Measurements from ENCODE around the gene CTU1. TPM values are rescaled to one million over a fixed set of nuclear protein-coding genes. Genes with fewer than 3 reads are reported as not detected.

CTU1 gene
- total RNA-seq = 5.3 and 8.8 TPM in 2 replicates

DNA sequence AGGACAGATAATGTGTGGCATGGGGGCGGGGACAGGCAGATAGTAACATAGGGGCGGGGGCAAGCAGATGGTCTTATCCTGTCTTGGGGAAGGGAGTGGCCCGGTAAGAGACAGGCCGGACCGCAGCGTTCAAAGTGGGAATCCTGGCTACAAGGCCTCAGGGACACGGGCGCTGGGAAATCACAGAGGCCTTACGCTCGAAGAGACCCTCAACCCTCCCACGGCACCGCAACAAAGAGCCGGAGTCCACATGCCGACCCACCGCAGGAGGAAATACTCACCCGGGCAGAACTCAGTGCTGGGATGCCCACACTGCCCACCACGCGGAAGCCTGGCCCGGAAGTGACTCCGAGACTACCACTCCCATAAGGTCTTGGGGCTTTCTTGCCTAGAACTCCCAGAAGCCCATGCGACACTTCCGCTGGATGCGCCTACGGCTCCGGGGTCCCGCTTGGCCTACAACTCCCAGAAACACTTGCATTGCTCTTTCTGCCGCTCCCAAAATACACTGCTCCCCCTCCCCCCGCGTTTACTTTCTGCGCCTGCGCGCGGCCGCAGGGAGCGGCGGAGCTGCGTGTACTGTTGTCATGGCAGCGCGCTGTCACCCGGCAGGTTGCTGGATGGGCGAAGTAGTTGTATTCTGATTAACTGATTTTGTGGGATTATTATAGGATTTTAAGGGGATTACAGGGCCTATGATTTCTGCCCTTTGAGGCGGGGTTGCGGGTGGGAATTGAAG is at the start of gene CTU1:
TSS of gene CTU1 (minus strand) at position 344 of the 739 bp plus-strand sequence. CDS start 3,840 bp downstream, outside the sequence.

DNA sequence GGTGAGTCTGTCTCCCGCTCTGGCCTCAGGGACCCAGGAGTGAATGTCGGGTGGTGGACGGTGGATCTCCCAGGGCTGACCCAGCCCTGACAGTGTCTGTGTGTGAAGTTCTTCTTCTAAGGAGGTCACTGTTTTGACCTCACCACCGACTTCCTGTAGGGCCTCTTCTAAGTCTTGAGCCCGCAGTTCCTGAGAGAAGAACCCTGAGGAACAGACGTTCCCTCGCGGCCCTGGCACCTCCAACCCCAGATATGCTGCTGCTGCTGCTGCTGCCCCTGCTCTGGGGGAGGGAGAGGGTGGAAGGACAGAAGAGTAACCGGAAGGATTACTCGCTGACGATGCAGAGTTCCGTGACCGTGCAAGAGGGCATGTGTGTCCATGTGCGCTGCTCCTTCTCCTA is 33.9 kb upstream of the CTU1 start, which contains the start of gene SIGLEC7:
TSS of gene SIGLEC7 (plus strand) at position 183 of the 400 bp plus-strand sequence. CDS start at position 252, 69 bp downstream.

DNA sequence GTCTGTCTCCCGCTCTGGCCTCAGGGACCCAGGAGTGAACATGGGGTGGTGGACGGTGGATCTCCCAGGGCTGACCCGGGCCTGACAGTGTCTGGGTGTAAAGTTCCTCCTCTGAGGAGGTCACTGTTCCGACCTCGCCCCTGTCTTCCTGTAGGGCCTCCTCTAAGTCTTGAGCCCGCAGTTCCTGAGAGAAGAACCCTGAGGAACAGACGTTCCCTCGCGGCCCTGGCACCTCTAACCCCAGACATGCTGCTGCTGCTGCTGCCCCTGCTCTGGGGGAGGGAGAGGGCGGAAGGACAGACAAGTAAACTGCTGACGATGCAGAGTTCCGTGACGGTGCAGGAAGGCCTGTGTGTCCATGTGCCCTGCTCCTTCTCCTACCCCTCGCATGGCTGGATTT is 16.5 kb upstream of the CTU1 start, which contains the start of gene SIGLEC9:
TSS of gene SIGLEC9 (plus strand) at position 178 of the 400 bp plus-strand sequence. CDS start at position 247, 69 bp downstream.

DNA sequence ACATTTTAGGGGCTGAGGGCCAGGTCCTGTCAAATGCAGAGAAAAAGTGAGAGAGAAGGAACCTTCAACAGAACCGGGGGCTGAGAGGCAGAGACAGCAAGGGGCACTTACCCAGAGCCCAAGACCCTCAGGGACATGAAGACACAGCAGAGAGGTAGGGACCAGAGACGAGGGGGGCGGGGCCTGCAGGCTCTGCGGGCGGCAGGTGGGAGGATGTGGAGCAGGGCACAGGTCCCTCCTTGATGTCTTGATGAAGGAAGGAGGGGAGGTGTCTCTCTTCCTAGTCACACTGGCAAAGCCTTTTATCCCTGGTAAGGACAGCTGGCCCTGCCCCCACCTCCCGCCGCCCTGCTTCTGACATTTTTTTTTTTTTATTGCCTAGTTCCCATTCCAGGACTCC is 25.6 kb downstream of the CTU1 start, which contains the start of gene KLK14:
TSS of gene KLK14 (minus strand) at position 277 of the 400 bp plus-strand sequence. CDS start at position 4, 273 bp downstream.

DNA sequence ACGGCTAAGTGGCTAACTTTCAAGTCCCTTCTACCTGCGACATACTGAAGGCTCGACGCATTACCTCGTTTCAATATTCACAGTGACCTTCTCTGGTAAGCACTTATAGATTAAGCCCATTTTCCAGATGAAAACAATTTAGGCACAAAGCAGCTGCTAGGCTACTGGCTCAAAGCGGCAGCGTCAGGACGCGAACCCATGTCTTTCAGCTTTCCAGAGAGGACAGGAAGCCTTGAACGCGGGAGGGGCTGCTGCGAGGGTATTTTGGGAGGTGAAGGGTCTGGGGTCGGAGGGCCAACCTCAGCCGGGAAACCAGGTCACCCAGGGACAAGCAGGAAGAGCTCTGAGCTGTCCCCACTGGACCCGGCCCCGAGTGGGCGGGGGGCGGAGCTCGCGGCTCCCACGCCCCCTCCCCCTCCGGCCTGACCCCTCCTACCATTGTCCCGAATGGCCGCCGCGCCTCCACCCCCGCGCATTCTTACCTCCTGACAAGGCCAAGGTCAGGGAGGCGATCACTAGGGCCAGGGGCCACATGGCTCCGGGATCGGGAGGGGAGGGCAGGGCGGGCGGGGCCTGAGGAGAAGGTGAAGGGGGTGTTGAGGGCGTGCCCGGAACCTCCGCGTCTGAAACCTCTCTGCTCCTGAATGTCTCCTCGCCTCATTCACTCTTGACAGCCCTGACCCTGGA is 43.5 kb downstream of the CTU1 start, which contains the start of gene KLK13:
TSS of gene KLK13 (minus strand) at position 559 of the 687 bp plus-strand sequence. CDS start at position 534, 25 bp downstream.

Other genes starting within 250 kb of the CTU1 start
- gene KLK2, start 235.0 kb downstream of the CTU1 start, total RNA-seq = not detected in 2 replicates
- not detected in 2 replicates for gene KLK4, start 197.0 kb downstream of the CTU1 start, total RNA-seq
- gene KLK5, start 155.4 kb downstream of the CTU1 start, total RNA-seq = not detected in 2 replicates
- gene KLK6, start 138.8 kb downstream of the CTU1 start, total RNA-seq = not detected in 2 replicates
- 0.13 TPM in 1 of 2 replicates, not detected in the other for gene KLK7, start 124.5 kb downstream of the CTU1 start, total RNA-seq
- gene KLK8, start 106.8 kb downstream of the CTU1 start, total RNA-seq = not detected in 2 replicates
- gene KLK10, start 88.7 kb downstream of the CTU1 start, total RNA-seq = not detected in 2 replicates
- not detected in 2 replicates for gene KLK11, start 81.8 kb downstream of the CTU1 start, total RNA-seq
- not detected in 2 replicates for gene KLK12, start 73.4 kb downstream of the CTU1 start, total RNA-seq
- gene KLK13, start 43.3 kb downstream of the CTU1 start, total RNA-seq = not detected in 2 replicates
- gene KLK14, start 25.5 kb downstream of the CTU1 start, total RNA-seq = not detected in 2 replicates
- not detected in 2 replicates for gene SIGLEC9, start 16.5 kb upstream of the CTU1 start, total RNA-seq
- gene SIGLEC7, start 33.9 kb upstream of the CTU1 start, total RNA-seq = not detected in 2 replicates
- gene CD33, start 116.7 kb upstream of the CTU1 start, total RNA-seq = not detected in 2 replicates
- gene SIGLECL1, start 142.7 kb upstream of the CTU1 start, total RNA-seq = not detected in 2 replicates
- gene IGLON5, start 203.2 kb upstream of the CTU1 start, total RNA-seq = 0.13 TPM in 2 replicates
- 0.91 and 1.2 TPM in 2 replicates for gene VSIG10L, start 233.7 kb upstream of the CTU1 start, total RNA-seq